HCT116 (cell line): Measurements from ENCODE around the gene SLC35F1. TPM values are rescaled to one million over a fixed set of nuclear protein-coding genes. Genes with fewer than 3 reads are reported as not detected.

ENCODE experiments used
- ATAC-seq: fragments of 200-7000 bp; cut with Tn5 transposase; 2 replicates; pipeline ENCODE4 v1.9.1; 2020; ENCODE audit warnings: mild to moderate bottlenecking, moderate library complexity
- BruUV-seq: library from RNA; stranded (reverse); fragments of 400-500 nt; replicated peaks from 2 replicates; lab custom pipeline; 2021; lab: Mats Ljungman, UMichigan
- CTCF ChIA-PET: fragments of 300-600 bp; sonication (Branson Sonifier 250); formaldehyde crosslinking; loops from one replicate; lab custom pipeline; 2021; ENCODE audit warnings: antibody characterized with exemption; lab: Charles Lee
- POLR2A ChIA-PET: fragments of 300-600, 350-600 bp; sonication (Branson Sonifier 250); formaldehyde crosslinking; loops from one replicate; lab custom pipeline; 2021; ENCODE audit warnings: antibody characterized with exemption; lab: Charles Lee
- RAD21 ChIA-PET, 2 experiments: fragments of 300-600 bp; sonication (Branson Sonifier 250); formaldehyde crosslinking; loops; one replicate each; lab custom pipeline; 2023; ENCODE audit warnings: low total read pairs in 2 of 2; ENCODE audit not compliant: uncharacterized antibody in 2 of 2, unreplicated experiment in 2 of 2, low non-redundant PET in 1 of 2; lab: Charles Lee
- DNase-seq: peaks from one replicate; pipeline ENCODE4 v3.0.0-alpha.2; 2010; ENCODE audit warnings: low read depth, low spot score
- H2AFZ ChIP-seq: fragments of 200-600 bp; shearing (Covaris generic), sonication (generic); 2 replicates; pipeline ENCODE4 v1.6.1; 2017; ENCODE audit warnings: low read depth, mixed run types, mixed read lengths, antibody characterized with exemption, low read length; ENCODE audit not compliant: poor library complexity, severe bottlenecking
- H3K27ac ChIP-seq: 2 replicates; pipeline ENCODE4 v1.5.1; 2012; ENCODE audit warnings: low read depth, low read length
- H3K27me3 ChIP-seq: fragments of 200-600 bp; sonication (generic); 2 replicates; pipeline ENCODE4 v1.6.1; 2016; ENCODE audit warnings: mixed run types, low read length, mixed read lengths; ENCODE audit not compliant: insufficient read depth
- H3K36me3 ChIP-seq, 2 experiments: fragments of 200-500 bp in 1 of 2; fragments of 200-600 bp in 1 of 2; sonication (Bioruptor generic) in 1 of 2; sonication (generic) in 1 of 2; 2 replicates each; pipeline versions ENCODE4 v1.5.1 to v1.6.1; 2014 to 2016; ENCODE audit warnings: low read length in 2 of 2, inconsistent platforms in 1 of 2, mixed read lengths in 1 of 2, mixed run types in 1 of 2; ENCODE audit not compliant: insufficient read depth in 2 of 2, control insufficient read depth in 1 of 2
- H3K4me1 ChIP-seq, 2 experiments: fragments of 200-600 bp in 1 of 2; sonication (generic) in 1 of 2; 2 replicates each; pipeline versions ENCODE4 v1.5.1 to v1.6.1; 2012 to 2017; ENCODE audit warnings: low read length in 2 of 2, inconsistent platforms in 1 of 2, mild to moderate bottlenecking in 1 of 2, mixed read lengths in 1 of 2, mixed run types in 1 of 2, moderate library complexity in 1 of 2; ENCODE audit not compliant: insufficient read depth in 2 of 2, control insufficient read depth in 1 of 2
- H3K4me2 ChIP-seq: fragments of 200-600 bp; sonication (generic); 2 replicates; pipeline ENCODE4 v1.6.1; 2017; ENCODE audit warnings: mixed run types, low read length, mixed read lengths
- H3K4me3 ChIP-seq, 2 experiments: fragments of 200-600 bp in 1 of 2; sonication (generic) in 1 of 2; replicated peaks in 1 of 2; 2 replicates each; pipeline ENCODE4 v1.5.1; 2011 to 2016; ENCODE audit warnings: low read length in 2 of 2, control low read depth in 1 of 2, low read depth in 1 of 2, mild to moderate bottlenecking in 1 of 2, mixed read lengths in 1 of 2, mixed run types in 1 of 2
- H3K79me2 ChIP-seq: fragments of 200-600 bp; sonication (generic); 2 replicates; pipeline ENCODE4 v1.6.1; 2017; ENCODE audit warnings: mild to moderate bottlenecking, mixed run types, low read length, moderate library complexity, mixed read lengths; ENCODE audit not compliant: insufficient read depth
- H3K9ac ChIP-seq: fragments of 200-600 bp; sonication (generic); 2 replicates; pipeline ENCODE4 v1.6.1; 2016; ENCODE audit warnings: low read length, mixed read lengths
- H3K9me2 ChIP-seq: fragments of 200-600 bp; sonication (generic), shearing (Covaris generic); 2 replicates; pipeline ENCODE4 v1.6.1; 2017; ENCODE audit warnings: mixed run types, mild to moderate bottlenecking, moderate library complexity; ENCODE audit not compliant: insufficient read depth
- H3K9me3 ChIP-seq, 2 experiments: fragments of 200-500 bp in 1 of 2; fragments of 200-600 bp in 1 of 2; sonication (Bioruptor generic) in 1 of 2; sonication (generic) in 1 of 2; 2 replicates each; pipeline ENCODE4 v1.6.1; 2014 to 2017; ENCODE audit warnings: low read length in 2 of 2, mixed read lengths in 2 of 2, inconsistent platforms in 1 of 2, low read depth in 1 of 2, mild to moderate bottlenecking in 1 of 2, mixed run types in 1 of 2, moderate library complexity in 1 of 2; ENCODE audit not compliant: control insufficient read depth in 1 of 2, insufficient read depth in 1 of 2
- H4K20me1 ChIP-seq: fragments of 200-600 bp; sonication (generic), shearing (Covaris generic); 2 replicates; pipeline ENCODE4 v1.6.1; 2017; ENCODE audit warnings: mixed run types, mild to moderate bottlenecking, moderate library complexity; ENCODE audit not compliant: insufficient read depth
- EZH2phosphoT487 ChIP-seq: fragments of 200-600 bp; IDR thresholded peaks from 2 replicates; pipeline ENCODE4 v1.6.1; 2018; ENCODE audit warnings: antibody characterized with exemption, borderline replicate concordance
- FOSL1 ChIP-seq: IDR thresholded peaks from 2 replicates; pipeline ENCODE4 v1.6.1; 2012; ENCODE audit warnings: low read depth
- POLR2A ChIP-seq: IDR thresholded peaks from 2 replicates; pipeline ENCODE4 v1.7.0; 2011; ENCODE audit warnings: borderline replicate concordance; ENCODE audit not compliant: insufficient read depth, insufficient read length; ENCODE audit errors: extremely low read depth
- POLR2AphosphoS5 ChIP-seq: IDR thresholded peaks from 2 replicates; pipeline ENCODE4 v1.6.1; 2011; ENCODE audit warnings: mild to moderate bottlenecking, low read depth, low read length, moderate library complexity
- RAD21 ChIP-seq: IDR thresholded peaks from 2 replicates; pipeline ENCODE4 v1.6.1; 2012; ENCODE audit warnings: low read depth, mild to moderate bottlenecking
- ZNF274 ChIP-seq: fragments of 200-500 bp; sonication (Bioruptor generic); IDR thresholded peaks from 2 replicates; pipeline ENCODE4 v1.6.1; 2014; ENCODE audit warnings: mild to moderate bottlenecking, low read depth, low read length, inconsistent platforms
- intact Hi-C: fragments of 100-400 bp; cut with micrococcal nuclease; formaldehyde crosslinking; loops from 2 replicates; pipeline ENCODE4 v1.10.0; 2022
- total RNA-seq: library from RNA; stranded (reverse); gene quantifications from one replicate; pipeline ENCODE4 v1.2.1, GENCODE V29; 2021; ENCODE audit not compliant: unreplicated experiment
- TF ChIP-seq, protein P1 (sequence below): IDR thresholded peaks from 2 replicates; pipeline ENCODE4 v1.6.1; 2011; ENCODE audit warnings: mild to moderate bottlenecking, low read length, moderate library complexity; ENCODE audit not compliant: insufficient replicate concordance; ENCODE audit errors: extremely low read depth
- TF ChIP-seq, protein P2 (sequence below), 3 experiments: fragments of 200-600 bp in 1 of 3; sonication (generic) in 1 of 3; IDR thresholded peaks in 2 of 3; conservative IDR thresholded peaks in 1 of 3; 2 replicates each; pipeline ENCODE4 v1.5.1; 2012 to 2017; ENCODE audit warnings: low read depth in 2 of 3, low read length in 2 of 3, antibody characterized with exemption in 1 of 3, borderline replicate concordance in 1 of 3, control low read depth in 1 of 3, mild to moderate bottlenecking in 1 of 3, mixed read lengths in 1 of 3, mixed run types in 1 of 3, moderate library complexity in 1 of 3; ENCODE audit not compliant: insufficient read depth in 1 of 3

The SLC35F1 gene
- total RNA-seq, 1 experiment from 2014 or later = 0.07 TPM

DNA sequence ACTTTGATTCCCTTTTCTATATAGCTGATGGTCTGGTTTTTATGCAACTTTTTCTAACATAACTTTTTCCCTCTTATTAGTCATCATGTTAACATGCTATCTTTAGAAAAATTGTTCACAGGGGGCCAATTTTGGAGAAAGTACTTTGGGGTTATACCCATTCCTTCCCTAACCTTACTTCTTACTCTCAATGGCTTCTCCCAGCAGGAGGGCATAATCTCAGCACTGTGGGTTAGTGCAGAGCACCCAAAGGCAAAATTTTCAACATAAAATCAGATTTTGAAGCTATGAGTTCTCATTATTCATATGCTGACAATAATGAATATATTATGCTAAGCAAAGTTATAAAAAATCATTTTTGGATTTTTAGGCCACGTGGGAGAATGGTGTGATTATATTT lies 299.2 kb downstream of the SLC35F1 start:
- Histone ChIP-seq H3K36me3 (no peaks in the 10 kb centered on the region), H3K4me3 (no peak overlapping the region), H3K4me2 (no peak overlapping the region), H3K4me1 (no peaks in the 10 kb centered on the region), H3K9ac (no peak overlapping the region), H2AFZ (no peak overlapping the region), H3K27ac (no peak overlapping the region), H3K79me2 (no peaks in the 10 kb centered on the region), H4K20me1 (no peaks in the 10 kb centered on the region), H3K27me3 (no peaks in the 10 kb centered on the region), H3K9me2 (no peaks in the 10 kb centered on the region), H3K9me3 (no peaks in the 10 kb centered on the region)
- intact Hi-C loops = no loop called here
- TF ChIP-seq ZNF274 (no peak), EZH2phosphoT487 (no peak), POLR2A (no peak), RAD21 (no peak), FOSL1 (no peak), POLR2AphosphoS5 (no peak)
- TF ChIP-seq, protein P1, sequence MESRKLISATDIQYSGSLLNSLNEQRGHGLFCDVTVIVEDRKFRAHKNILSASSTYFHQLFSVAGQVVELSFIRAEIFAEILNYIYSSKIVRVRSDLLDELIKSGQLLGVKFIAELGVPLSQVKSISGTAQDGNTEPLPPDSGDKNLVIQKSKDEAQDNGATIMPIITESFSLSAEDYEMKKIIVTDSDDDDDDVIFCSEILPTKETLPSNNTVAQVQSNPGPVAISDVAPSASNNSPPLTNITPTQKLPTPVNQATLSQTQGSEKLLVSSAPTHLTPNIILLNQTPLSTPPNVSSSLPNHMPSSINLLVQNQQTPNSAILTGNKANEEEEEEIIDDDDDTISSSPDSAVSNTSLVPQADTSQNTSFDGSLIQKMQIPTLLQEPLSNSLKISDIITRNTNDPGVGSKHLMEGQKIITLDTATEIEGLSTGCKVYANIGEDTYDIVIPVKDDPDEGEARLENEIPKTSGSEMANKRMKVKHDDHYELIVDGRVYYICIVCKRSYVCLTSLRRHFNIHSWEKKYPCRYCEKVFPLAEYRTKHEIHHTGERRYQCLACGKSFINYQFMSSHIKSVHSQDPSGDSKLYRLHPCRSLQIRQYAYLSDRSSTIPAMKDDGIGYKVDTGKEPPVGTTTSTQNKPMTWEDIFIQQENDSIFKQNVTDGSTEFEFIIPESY = no peak
- TF ChIP-seq, protein P2, sequence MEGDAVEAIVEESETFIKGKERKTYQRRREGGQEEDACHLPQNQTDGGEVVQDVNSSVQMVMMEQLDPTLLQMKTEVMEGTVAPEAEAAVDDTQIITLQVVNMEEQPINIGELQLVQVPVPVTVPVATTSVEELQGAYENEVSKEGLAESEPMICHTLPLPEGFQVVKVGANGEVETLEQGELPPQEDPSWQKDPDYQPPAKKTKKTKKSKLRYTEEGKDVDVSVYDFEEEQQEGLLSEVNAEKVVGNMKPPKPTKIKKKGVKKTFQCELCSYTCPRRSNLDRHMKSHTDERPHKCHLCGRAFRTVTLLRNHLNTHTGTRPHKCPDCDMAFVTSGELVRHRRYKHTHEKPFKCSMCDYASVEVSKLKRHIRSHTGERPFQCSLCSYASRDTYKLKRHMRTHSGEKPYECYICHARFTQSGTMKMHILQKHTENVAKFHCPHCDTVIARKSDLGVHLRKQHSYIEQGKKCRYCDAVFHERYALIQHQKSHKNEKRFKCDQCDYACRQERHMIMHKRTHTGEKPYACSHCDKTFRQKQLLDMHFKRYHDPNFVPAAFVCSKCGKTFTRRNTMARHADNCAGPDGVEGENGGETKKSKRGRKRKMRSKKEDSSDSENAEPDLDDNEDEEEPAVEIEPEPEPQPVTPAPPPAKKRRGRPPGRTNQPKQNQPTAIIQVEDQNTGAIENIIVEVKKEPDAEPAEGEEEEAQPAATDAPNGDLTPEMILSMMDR (IDR thresholded peaks at IDR 0.05 in 2 of 3, conservative IDR thresholded peaks at IDR 0.05 in 1 of 3; ENCODE audit: borderline replicate concordance in 1 of 3, insufficient read depth in 1 of 3, low read depth in 2 of 3, low read length in 2 of 3) = no peak
- no TSS peak for BruUV-seq
- RAD21 ChIA-PET = no interaction called here
- DNase-seq (no peak), ATAC-seq (no peak)
- POLR2A ChIA-PET = no interaction called here
- CTCF ChIA-PET = no interaction called here
